SK-N-MC (cell line): ENCODE measurements around the gene TEX14.

Source experiments
- DNase-seq: peaks from one replicate; pipeline ENCODE4 v3.0.0-alpha.2; 2011; ENCODE audit warnings: low read depth, low spot score
- H3K27ac ChIP-seq: fragments of 200-600 bp; sonication (generic); 2 replicates; pipeline ENCODE4 v1.5.1; 2016; ENCODE audit warnings: mixed run types
- H3K36me3 ChIP-seq: fragments of 200-600 bp; sonication (generic); 2 replicates; pipeline ENCODE4 v1.6.1; 2017; ENCODE audit warnings: antibody characterized with exemption, low read length, mixed read lengths; ENCODE audit not compliant: insufficient read depth
- H3K4me3 ChIP-seq: fragments of 200-600 bp; sonication (generic); 2 replicates; pipeline ENCODE4 v1.5.1; 2016
- H3K9ac ChIP-seq: fragments of 200-600 bp; sonication (generic); 2 replicates; pipeline ENCODE4 v1.8.0; 2017; ENCODE audit warnings: mixed run types, mixed read lengths; ENCODE audit not compliant: insufficient read length
- H3K9me3 ChIP-seq: fragments of 200-600 bp; sonication (generic); 2 replicates; pipeline ENCODE4 v1.6.1; 2017; ENCODE audit warnings: low read depth, mild to moderate bottlenecking, antibody characterized with exemption, low read length, moderate library complexity, mixed read lengths
- EZH2 ChIP-seq: fragments of 200-600 bp; sonication (generic); IDR thresholded peaks from one replicate; pipeline ENCODE4 v1.6.1; 2017; ENCODE audit warnings: antibody characterized with exemption
- FOXP2 ChIP-seq: optimal IDR thresholded peaks from 2 replicates; pipeline ENCODE3; 2011; ENCODE audit warnings: mild to moderate bottlenecking, moderate library complexity; ENCODE audit not compliant: insufficient read depth; ENCODE audit errors: extremely low read length, control extremely low read depth
- POLR2AphosphoS5 ChIP-seq: IDR thresholded peaks from 2 replicates; pipeline ENCODE4 v1.6.1; 2012; ENCODE audit warnings: mild to moderate bottlenecking, low read depth, low read length, borderline replicate concordance

TEX14 gene

GRCh38 chr17:58575511-58575910 lies 116.3 kb downstream of the TEX14 start:
- Histone ChIP-seq H3K36me3 (no peaks in the 10 kb centered on the region), H3K27ac (no peak overlapping the region), H3K9me3 (no peaks in the 10 kb centered on the region), H3K9ac (no peak overlapping the region), H3K4me3 (no peak overlapping the region)
- DNase-seq, result no peak
- TF ChIP-seq EZH2, result no peak

- Histone ChIP-seq H3K9me3 (no peaks in the 10 kb centered on the region), H3K9ac (no peak overlapping the region), H3K27ac (no peak overlapping the region), H3K4me3 (no peak overlapping the region), H3K36me3 (no peaks in the 10 kb centered on the region)
- DNase-seq, result no peak
- TF ChIP-seq FOXP2 (no peak), POLR2AphosphoS5 (no peak)
Measured at GRCh38 chr17:58574025-58574424, 117.8 kb downstream of the TEX14 start.

DNA sequence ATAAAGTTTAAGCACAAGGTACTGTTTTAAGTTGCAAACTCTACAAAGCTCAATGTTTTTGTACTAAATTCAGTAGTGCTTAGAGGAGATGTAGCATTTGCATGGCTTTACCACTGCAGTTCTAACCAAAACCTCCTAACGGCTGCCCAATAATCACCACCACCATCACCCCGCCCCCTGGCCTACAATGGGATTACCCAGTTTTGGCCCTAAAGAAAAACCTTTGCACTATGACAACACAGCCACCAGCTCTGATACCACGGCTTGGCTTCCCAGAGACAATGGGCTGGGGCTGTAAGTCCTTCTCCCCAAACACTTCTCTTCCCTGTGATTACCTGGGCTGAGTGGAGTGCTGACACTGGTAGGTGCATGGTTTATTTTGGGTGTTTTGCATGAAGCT lies 119.0 kb downstream of the TEX14 start:
- DNase-seq, result no peak
- TF ChIP-seq EZH2 (no peak), FOXP2 (no peak), POLR2AphosphoS5 (no peak)
- H3K9me3 ChIP-seq, result no peaks in the 10 kb centered on the region
- no peak overlapping the region for H3K9ac ChIP-seq
- no peak overlapping the region for H3K27ac ChIP-seq
- H3K36me3 ChIP-seq, result no peaks in the 10 kb centered on the region
- no peak overlapping the region for H3K4me3 ChIP-seq

DNA sequence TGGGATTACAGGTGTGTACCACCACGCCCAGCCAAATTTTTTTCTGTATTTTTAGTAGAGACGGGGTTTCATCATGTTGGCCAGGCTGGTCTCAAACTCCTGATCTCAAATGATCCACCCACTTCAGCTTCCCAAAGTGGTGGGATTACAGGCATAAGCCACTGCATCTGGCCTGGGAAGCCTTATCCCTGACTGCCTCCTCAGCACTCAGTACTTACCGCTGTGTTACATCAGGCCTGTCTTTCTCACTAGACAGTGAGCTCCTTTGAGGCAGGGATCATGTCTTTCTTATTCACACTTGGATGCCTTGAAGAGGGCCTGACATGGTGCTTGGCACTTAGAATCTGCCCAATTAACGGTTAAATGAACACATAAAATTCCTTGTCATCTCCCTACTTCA lies 121.1 kb downstream of the TEX14 start:
- TF ChIP-seq POLR2AphosphoS5 (no peak), FOXP2 (no peak), EZH2 (no peak)

DNA sequence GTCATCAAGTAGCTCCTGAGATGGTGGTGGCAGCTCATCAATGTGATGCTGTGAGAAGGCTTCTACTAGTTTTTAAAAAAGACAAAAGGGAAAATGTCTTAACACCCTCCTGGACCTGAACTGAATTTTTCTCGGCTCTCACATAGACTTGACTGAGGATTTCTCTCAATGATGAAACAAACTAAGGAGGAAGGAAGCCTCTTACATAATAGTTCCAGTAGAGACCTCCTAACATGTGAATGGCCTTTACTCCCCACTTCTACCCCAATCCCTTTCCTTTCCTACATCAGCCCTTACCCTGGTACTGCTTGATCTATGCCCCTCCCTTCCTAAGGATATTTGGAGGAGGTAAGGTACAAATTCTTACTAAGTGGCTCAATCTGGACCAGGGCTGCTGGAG lies 122.6 kb downstream of the TEX14 start:
- no peak overlapping the region for H3K4me3 ChIP-seq
- no peaks in the 10 kb centered on the region for H3K36me3 ChIP-seq
- H3K9me3 ChIP-seq, result no peaks in the 10 kb centered on the region
- no peak overlapping the region for H3K9ac ChIP-seq
- no peak overlapping the region for H3K27ac ChIP-seq
- no peak for DNase-seq
- TF ChIP-seq FOXP2 (no peak), POLR2AphosphoS5 (no peak), EZH2 (no peak)

More for the DNA sequence above, 121.1 kb downstream of the TEX14 start:
- H3K4me3 ChIP-seq, result no peak overlapping the region
- H3K27ac ChIP-seq, result no peak overlapping the region
- no peak overlapping the region for H3K9ac ChIP-seq
- no peak for DNase-seq
- H3K36me3 ChIP-seq, result no peaks in the 10 kb centered on the region
- no peaks in the 10 kb centered on the region for H3K9me3 ChIP-seq

DNA sequence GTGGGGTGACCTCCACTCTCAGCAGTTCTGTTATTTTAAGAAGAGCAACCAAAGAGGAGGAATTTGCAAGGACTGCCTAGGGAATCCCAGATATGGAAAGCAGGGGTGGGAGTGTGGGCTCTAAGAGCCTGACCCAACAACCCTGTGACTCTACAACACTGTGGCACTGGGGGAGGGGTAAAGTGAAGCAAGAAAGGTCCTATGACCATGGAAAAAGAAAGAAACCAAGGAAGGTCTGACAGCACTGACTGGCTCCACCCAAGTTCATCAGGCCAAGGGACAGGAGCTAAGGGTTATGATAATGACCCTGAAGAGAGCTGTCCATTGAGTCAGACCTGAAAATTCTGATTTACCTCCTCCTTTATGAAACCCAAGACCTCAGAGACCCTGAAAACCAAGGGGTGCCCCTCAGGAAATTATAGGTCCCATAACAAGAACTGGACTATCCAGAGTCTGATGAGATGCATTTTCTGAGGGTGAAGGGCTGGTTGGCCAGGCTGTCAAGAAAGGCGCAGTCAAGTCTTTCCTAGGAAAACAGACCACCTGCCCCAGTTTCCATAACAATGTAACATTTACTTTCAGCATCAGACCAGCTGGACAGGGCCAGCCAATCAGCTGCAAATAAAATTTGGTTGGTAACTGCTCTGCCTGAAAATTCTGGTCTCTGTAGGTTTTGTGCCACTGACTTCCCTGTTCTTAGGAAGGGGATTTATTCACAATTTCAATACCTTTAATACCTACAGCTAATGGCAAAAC lies 123.6 kb downstream of the TEX14 start:
- Histone ChIP-seq H3K4me3 (no peak overlapping the region), H3K9me3 (no peaks in the 10 kb centered on the region), H3K9ac (no peak overlapping the region), H3K27ac (no peak overlapping the region), H3K36me3 (no peaks in the 10 kb centered on the region)
- TF ChIP-seq POLR2AphosphoS5 (no peak), EZH2 (no peak), FOXP2 (no peak)
- no peak for DNase-seq

- TF ChIP-seq EZH2, result no peak
- Histone ChIP-seq H3K4me3 (no peak overlapping the region), H3K9ac (no peak overlapping the region), H3K9me3 (no peaks in the 10 kb centered on the region), H3K36me3 (no peaks in the 10 kb centered on the region), H3K27ac (no peak overlapping the region)
- no peak for DNase-seq
Measured at GRCh38 chr17:58565389-58566311, 126.2 kb downstream of the TEX14 start.

GRCh38 chr17:58564971-58565370 lies 126.9 kb downstream of the TEX14 start:
- H3K27ac ChIP-seq, result no peak overlapping the region
- TF ChIP-seq POLR2AphosphoS5, result no peak
- H3K9me3 ChIP-seq, result no peaks in the 10 kb centered on the region
- H3K4me3 ChIP-seq, result no peak overlapping the region
- H3K36me3 ChIP-seq, result no peaks in the 10 kb centered on the region
- no peak overlapping the region for H3K9ac ChIP-seq
- DNase-seq, result no peak

- Histone ChIP-seq H3K27ac (no peak overlapping the region), H3K4me3 (no peak overlapping the region), H3K36me3 (no peaks in the 10 kb centered on the region), H3K9me3 (no peaks in the 10 kb centered on the region), H3K9ac (no peak overlapping the region)
- no peak for DNase-seq
- TF ChIP-seq FOXP2, result no peak
- TF ChIP-seq EZH2, result no peak
- no peak for TF ChIP-seq POLR2AphosphoS5
Measured at GRCh38 chr17:58564243-58564642, 127.6 kb downstream of the TEX14 start.
